Adrenal gland (tissue), 12 donors: ENCODE measurements around the gene GTF2F2. TPM values are rescaled to one million over a fixed set of nuclear protein-coding genes. Genes with fewer than 3 reads are reported as not detected.
A peak's percentile ranks its signal among the peaks of the same experiment; 100 is the strongest.
"Not testable (repeated sequence)": the region's sequence is repeated elsewhere in the genome, so short reads cannot be mapped to it uniquely, and the experiment has no call there.

Experiments
- DNase-seq, 7 donors: peaks; one replicate each; pipeline ENCODE4 v3.0.0-alpha.2; 2019 to 2020
- H3K27ac ChIP-seq, 5 donors: fragments of 200-600 bp; sonication (generic) in 4 of 5; 1 replicate in 3 of 5; 2 replicates in 2 of 5; pipeline versions ENCODE4 v1.5.1 to v1.8.0; 2016 to 2020; ENCODE audit warnings: mild to moderate bottlenecking in 1 of 5
- H3K27me3 ChIP-seq: fragments of 200-600 bp; 2 replicates; pipeline ENCODE4 v1.8.0; 2021
- H3K36me3 ChIP-seq, 2 donors: fragments of 200-600 bp; replicated peaks in 1 of 2; 1 replicate in 1 of 2; 2 replicates in 1 of 2; pipeline versions ENCODE4 v1.5.1 to v1.8.0; 2018 to 2022
- H3K4me1 ChIP-seq, 2 donors: fragments of 200-600 bp; replicated peaks in 1 of 2; 1 replicate in 1 of 2; 2 replicates in 1 of 2; pipeline versions ENCODE4 v1.5.1 to v1.8.0; 2018 to 2021
- H3K4me3 ChIP-seq, 4 donors: fragments of 200-600 bp; sonication (generic) in 3 of 4; one replicate each; pipeline ENCODE4 v1.5.1; 2016 to 2018
- H3K9me3 ChIP-seq, 3 donors: fragments of 200-600 bp; sonication (generic) in 1 of 3; replicated peaks in 1 of 3; 1 replicate in 2 of 3; 2 replicates in 1 of 3; pipeline versions ENCODE4 v1.5.1 to v1.8.0; 2016 to 2021
- CTCF ChIP-seq, 6 experiments: fragments of 450-650 bp in 4 of 6; fragments of 200-600 bp in 2 of 6; sonication (generic) in 1 of 6; IDR thresholded peaks; 1 replicate in 5 of 6; 2 replicates in 1 of 6; pipeline versions ENCODE4 v1.5.1 to v1.8.0; 2016 to 2021; ENCODE audit warnings: antibody characterized with exemption in 6 of 6, mild to moderate bottlenecking in 2 of 6, moderate library complexity in 1 of 6
- POLR2A ChIP-seq, 2 donors: fragments of 450-650 bp; IDR thresholded peaks; one replicate each; pipeline ENCODE4 v1.6.1; 2017; ENCODE audit warnings: antibody characterized with exemption in 2 of 2, mild to moderate bottlenecking in 2 of 2, moderate library complexity in 1 of 2
- WGBS, 4 donors: extraction: QIAGEN DNeasy Blood & Tissue Kit in 2 of 4; methylation state at CpG; one replicate each; pipeline versions ENCODE4 v1.1.5 to v1.1.7; 2013 to 2017; 5-methylcytosine and 5-hydroxymethylcytosine counted together
- intact Hi-C, 2 donors: fragments of 100-400 bp; cut with DNase I; formaldehyde crosslinking; loops; one replicate each; pipeline versions ENCODE4 v1.14.1 to v1.15.0; 2022 to 2023
- polyA plus RNA-seq, 3 donors: library from polyadenylated mRNA; stranded (reverse); fragments of 200-250 nt in 2 of 3; fragments of 350-450 nt in 1 of 3; fragmentation: Illumina TruSeq in 1 of 3; extraction: RNeasy Lipid Tissue Mini Kit (QIAGEN cat#74804) in 1 of 3; gene quantifications; one replicate each; pipeline ENCODE4 v1.2.3, GENCODE V29; 2013 to 2014
- total RNA-seq, 9 donors: library from RNA; depleted of rRNA in 4 of 9; stranded (reverse); fragments of >200 nt in 4 of 9; fragments of 120-200 nt in 1 of 9; fragmentation: NEBNext Ultra II Directional in 1 of 9; extraction: Animal tissue kit (Norgen Biotek cat#: 25700) in 1 of 9; gene quantifications; one replicate each; pipeline versions ENCODE4 v1.1.0 to v1.2.4, GENCODE V29; 2013 to 2023
- donor health status: healthy with polysubstance abuse.
- donor health status: Bipolar disorder and iron deficiency.
- donor health status: DM: yes; HTN: yes; CAD: no.
- donor health status: DM: no; HTN: no; CAD: no.
- donor health status: DM: no; HTN: no; CAD: no.
- donor health status: DM: yes; HTN: yes; CAD: no.

GTF2F2 gene
- total and polyA plus RNA-seq, 12 donors = 11.4 to 34.4 (median 23.0) TPM

GRCh38 chr13:45242524-45242923 lies 122.2 kb downstream of the GTF2F2 start:
- H3K27me3 ChIP-seq = no peaks in the 10 kb centered on the region
- no peak for TF ChIP-seq POLR2A (IDR thresholded peaks at IDR 0.05)
- TF ChIP-seq CTCF (IDR thresholded peaks at IDR 0.05) = no peak
- no peaks in the 10 kb centered on the region for H3K9me3 ChIP-seq
- H3K4me1 ChIP-seq = peaks cover 5 to 20% of the 10 kb centered on the region in 2 donors
- WGBS, 4 donors = 90 to 100% (median 94%) methylated on average over 1 of the region's 1 CpG
- DNase-seq = no peak
- H3K4me3 ChIP-seq = no peak overlapping the region
- intact Hi-C loops = no loop called here
- H3K27ac ChIP-seq = peak overlapping the region in 1 of 5 donors; percentile 41
- H3K36me3 ChIP-seq = no peaks in the 10 kb centered on the region

- 97 to 99% (median 98%) methylated on average over 8 of the region's 8 CpGs for whole genome bisulfite sequencing, 4 donors
- no peak for TF ChIP-seq CTCF (IDR thresholded peaks at IDR 0.05)
- no peak for TF ChIP-seq POLR2A (IDR thresholded peaks at IDR 0.05)
- no peak for DNase-seq
Observed at GRCh38 chr13:45243077-45243476, 122.8 kb downstream of the GTF2F2 start.

DNA sequence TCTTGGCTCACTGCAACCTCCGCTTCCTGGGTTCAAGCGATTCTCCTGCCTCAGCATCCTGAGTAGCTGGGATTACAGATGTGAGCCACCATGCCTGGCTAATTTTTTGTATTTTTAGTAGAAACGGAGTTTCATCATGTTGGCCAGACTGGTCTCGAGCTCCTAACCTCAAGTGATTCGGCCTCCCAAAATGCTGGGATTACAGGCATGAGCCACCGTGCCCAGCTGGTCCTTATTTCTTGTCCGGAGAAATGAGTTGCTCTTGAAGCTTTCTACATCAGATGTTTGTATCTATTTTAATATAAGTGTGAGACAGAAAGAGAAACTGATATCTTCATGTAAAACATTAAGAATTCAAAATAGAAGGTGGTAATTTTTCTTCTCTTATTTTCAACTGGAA lies 124.4 kb downstream of the GTF2F2 start:
- 93 to 97% (median 96%) methylated on average over 7 of the region's 7 CpGs for WGBS, 4 donors
- H3K27ac ChIP-seq, DNase-seq, H3K36me3 ChIP-seq, H3K4me3 ChIP-seq, H3K9me3 ChIP-seq, H3K27me3 ChIP-seq, intact Hi-C loops: not testable (repeated sequence)
- H3K4me1 ChIP-seq = peaks cover 5 to 24% of the 10 kb centered on the region in 2 donors

More at GRCh38 chr13:45243077-45243476, 122.8 kb downstream of the GTF2F2 start:
- Histone ChIP-seq H3K9me3 (no peaks in the 10 kb centered on the region), H3K27ac (no peak overlapping the region), H3K36me3 (no peaks in the 10 kb centered on the region), H3K4me1 (peaks cover 5 to 20% of the 10 kb centered on the region in 2 donors), H3K27me3 (no peaks in the 10 kb centered on the region), H3K4me3 (no peak overlapping the region)
- intact Hi-C loops = no loop called here

DNA sequence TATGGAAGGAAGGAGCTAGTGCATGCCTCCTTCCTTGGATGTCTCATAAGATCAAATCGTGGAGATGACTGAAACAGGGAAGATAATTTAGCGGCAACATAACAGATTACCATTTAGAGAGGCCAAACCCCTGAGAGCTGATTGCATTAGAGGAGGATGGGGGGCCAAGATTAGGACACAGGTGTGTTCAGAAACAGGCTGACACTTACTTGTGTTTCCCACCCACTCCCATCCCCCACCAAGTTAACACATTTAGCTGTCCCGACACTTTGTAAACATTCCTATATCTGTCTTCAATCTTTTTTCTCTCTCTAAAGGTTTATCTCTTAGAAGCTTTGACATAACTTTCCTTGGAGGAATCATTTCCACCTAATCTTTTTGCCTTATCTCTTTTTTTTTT lies 129.4 kb downstream of the GTF2F2 start:
- no peaks in the 10 kb centered on the region for H3K27me3 ChIP-seq

More for the DNA sequence above, 129.4 kb downstream of the GTF2F2 start:
- intact Hi-C loops = no loop called here
- DNase-seq = no peak
- peaks cover 0 to 15% of the 10 kb centered on the region in 2 donors for H3K4me1 ChIP-seq
- TF ChIP-seq CTCF (IDR thresholded peaks at IDR 0.05) (no peak), POLR2A (IDR thresholded peaks at IDR 0.05) (no peak)
- WGBS, 4 donors = 64 to 74% (median 66%) methylated on average over 3 of the region's 3 CpGs
- H3K9me3 ChIP-seq = no peaks in the 10 kb centered on the region
- H3K27ac ChIP-seq = peak overlapping the region in 1 of 5 donors; percentile 31
- H3K4me3 ChIP-seq = no peak overlapping the region
- peaks cover 0 to 6% of the 10 kb centered on the region in 2 donors for H3K36me3 ChIP-seq
